Activated naive CD4-positive, alpha-beta T cell treated with anti-CD3 and anti-CD28 coated beads, Interleukin-2, amount 10 ng/mL, durations not matched to agents 5 hours and 36 hours (primary cell): ENCODE measurements around the gene LRRC63. TPM values are rescaled to one million over a fixed set of nuclear protein-coding genes. Genes with fewer than 3 reads are reported as not detected.

Experiments used
- total RNA-seq, 2 experiments: library from RNA; stranded (reverse); gene quantifications; one replicate each; pipeline ENCODE4 v1.2.3, GENCODE V29; 2021

The LRRC63 gene, protein sequence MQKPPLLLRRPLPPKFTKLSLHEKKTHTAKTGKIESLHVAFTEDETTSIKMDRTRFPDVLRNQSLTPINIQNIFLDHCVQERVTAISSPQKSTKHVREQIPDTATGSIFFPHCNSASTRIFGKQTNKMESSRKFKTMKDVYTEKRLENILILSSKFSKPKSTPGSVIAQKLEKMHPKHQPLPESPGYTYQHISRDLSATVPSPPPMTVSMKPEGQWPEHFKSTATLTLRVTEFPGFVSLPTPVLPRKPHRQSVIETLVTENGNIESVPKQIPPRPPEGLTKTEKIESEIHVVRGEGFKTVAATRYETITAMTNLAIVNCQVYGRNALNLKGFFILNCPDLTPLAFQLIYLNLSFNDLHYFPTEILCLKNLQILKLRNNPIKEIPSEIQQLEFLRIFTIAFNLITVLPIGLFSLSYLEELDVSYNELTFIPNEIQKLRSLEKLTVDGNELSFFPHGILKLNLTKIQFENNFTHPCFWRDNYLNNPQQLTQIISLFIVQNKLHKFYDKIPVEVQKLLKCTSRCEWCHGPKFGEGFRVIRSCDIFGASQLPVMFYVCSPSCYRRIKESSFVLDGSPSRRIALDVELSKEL
- total RNA-seq, result under 1 TPM; 0.63 to 0.79 TPM

DNA sequence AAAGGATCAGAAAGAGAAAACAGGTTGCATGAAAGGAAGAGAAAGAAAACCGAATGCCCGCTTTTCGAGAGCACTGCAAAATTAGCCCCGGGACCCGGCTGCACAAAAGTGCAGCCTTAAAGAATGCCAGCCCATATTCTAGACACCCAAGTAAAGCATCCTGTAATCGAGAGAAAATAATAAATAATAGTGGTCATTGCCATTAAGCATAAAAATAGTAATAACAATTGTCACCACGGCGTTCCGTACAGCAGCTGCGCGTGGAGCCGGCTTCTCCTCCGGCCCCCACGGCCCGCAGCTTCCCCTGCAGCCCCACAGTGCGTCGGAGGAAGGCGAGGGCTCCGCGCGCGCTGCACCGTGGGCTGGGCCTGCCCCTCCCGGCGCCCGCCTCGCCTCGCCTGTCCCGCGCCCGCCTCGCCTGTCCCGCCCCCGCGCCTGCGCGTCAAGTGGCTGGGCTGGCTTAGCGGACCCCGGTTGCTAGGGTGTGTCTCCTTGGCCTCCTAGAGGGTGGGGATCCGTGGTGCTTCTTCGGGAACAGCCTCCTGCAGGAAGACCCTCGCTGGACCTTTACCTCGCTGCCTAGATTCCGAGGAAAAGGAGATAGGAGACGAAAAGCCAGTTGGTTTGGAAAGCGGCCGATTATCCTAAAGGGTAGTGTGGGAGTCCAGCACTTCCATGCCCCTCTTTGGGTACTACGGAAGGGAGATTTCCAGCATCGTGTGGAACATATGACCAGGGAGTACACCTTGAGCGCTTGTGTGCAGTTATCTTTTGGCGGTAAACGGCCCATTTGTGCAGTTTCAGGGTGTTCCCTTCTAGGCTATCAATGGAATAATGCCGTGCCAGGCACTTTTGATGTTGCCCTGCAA, at the start of gene LRRC63:
Gene LRRC63 (plus strand): TSS at position 446 of the 869 bp plus-strand sequence. CDS start 1,107 bp downstream, outside the sequence.

DNA sequence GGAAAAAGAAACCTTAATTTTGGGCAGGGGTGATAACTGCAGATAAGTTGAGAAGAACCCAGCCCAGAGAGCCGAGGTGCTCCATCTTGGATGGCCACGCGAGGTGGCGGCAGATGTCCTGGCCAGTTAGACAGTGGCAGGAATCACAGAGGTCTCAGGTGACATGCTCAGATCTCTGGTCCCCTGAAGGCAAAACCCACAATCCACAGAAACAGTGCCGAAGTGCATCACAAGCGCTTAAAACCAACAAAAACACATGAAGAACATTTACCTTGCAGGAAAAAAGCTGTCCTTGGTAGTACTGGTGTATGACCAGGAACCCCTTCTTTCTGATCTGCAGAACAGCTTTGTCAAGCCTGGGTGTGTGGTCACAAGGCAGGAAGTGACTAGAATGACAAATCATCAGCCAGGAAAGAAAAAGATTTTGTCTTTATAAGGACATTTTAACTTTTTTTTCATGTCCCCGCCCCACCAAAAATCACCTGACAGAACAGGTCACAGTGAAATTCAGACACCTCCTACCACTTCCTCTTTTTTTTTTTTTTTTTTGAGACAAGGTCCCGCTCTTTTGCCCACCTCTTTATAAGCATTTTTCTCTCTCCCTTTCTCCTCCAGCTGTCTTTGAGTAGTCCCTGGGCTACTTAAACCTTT, 29.8 kb upstream of the LRRC63 start, which contains the start of gene LCP1:
Gene LCP1 (minus strand): TSS at position 338 of the 651 bp plus-strand sequence. CDS start 22,515 bp downstream, outside the sequence.

Other genes with a start within 250 kb of the LRRC63 start
- gene ZC3H13, start 159.2 kb upstream of the LRRC63 start, total RNA-seq, result 10 to 100 TPM; 36.5 to 37.1 TPM
- gene CPB2, start 106.9 kb upstream of the LRRC63 start, total RNA-seq, result not detected
- 1,000 to 10,000 TPM; 1,084 to 1,086 TPM for gene LCP1, start 29.8 kb upstream of the LRRC63 start, total RNA-seq
- under 1 TPM in 1 of 2 experiments, not detected in 1; 0.17 TPM for gene RUBCNL, start 175.3 kb downstream of the LRRC63 start, total RNA-seq